ENCODE results near the gene DNAJC27.

- no peak for TF ChIP-seq GATA2 (IDR thresholded peaks at IDR 0.05; ENCODE audit: low read depth, low read length)
- TF ChIP-seq GATA3 (IDR thresholded peaks at IDR 0.05; ENCODE audit: low read depth, low read length): no peak
Observed at GRCh38 chr2:24903161-24904103, 68.3 kb downstream of the DNAJC27 start.
